ENCODE data around the gene SFXN3.

The SFXN3 gene

DNA sequence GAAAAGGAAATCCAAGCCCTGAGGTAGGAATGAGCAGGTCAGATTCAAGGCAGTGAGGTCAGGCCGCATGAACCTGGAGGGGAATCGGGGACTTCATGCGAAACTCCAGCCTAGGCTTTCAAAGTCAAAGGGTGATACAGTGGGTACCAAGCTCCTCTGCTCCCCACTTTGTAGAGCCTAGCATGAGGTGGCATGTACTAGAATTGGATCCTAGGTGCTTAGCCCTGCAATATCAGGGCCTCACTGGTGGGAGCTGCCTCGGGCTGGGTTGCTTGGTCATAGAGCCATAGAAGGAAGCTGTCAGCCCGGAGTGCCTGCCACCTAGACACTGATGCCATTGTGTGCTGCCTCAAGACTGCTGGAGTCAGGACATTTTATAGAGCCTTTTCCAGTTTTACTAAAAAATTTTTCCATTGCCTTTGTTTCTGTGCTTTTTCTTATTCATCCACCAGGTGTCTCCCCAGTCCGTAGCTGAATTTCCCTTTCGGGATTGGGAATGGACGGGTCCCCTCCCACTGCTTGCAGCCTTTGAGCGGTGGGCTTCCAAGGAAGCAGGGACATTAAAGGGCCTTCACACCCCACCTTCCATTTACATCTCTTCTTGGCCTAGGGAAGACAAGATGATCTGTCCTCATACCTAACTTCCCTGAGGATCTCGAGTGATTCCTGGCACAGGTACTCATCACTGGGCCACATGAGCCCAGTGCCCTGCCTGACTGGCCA lies 36.9 kb upstream of the SFXN3 start:
- no peak for TF ChIP-seq JUND (IDR thresholded peaks at IDR 0.05; ENCODE audit: low read depth)
- DNase-seq (ENCODE audit: low read depth in 1 of 2, low spot score in 1 of 2): peak in 1 of 2 experiments; percentile 73
- in situ Hi-C loops (cut with HindIII; ENCODE audit: low pct_unique_long_range_greater_than_20kb, low sequenced_read_pairs): no loop called here

DNA sequence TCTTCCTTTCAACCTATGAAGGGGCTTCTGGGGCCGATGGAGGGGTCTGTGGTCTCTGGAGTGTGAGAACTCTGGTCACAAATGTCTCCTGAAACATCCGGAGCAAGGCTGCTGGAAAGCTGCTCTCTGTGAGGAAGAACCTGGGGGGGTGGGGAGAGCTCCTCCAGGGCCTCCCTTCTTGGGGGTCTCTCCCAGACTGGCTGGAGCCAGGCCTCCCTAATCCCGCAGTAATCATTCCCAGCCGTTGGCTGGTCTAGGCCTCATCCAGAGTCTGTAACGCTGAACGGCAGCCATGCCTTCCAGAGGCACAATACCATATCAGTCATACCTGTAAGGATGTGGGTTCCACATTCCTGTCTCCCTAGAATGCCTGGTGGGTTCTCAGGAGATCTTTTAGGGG lies 35.9 kb upstream of the SFXN3 start:
- in situ Hi-C loops (cut with HindIII; ENCODE audit: low pct_unique_long_range_greater_than_20kb, low sequenced_read_pairs): no loop called here
- no peak for DNase-seq (ENCODE audit: low read depth in 1 of 2, low spot score in 1 of 2)
- no peak for TF ChIP-seq JUND (IDR thresholded peaks at IDR 0.05; ENCODE audit: low read depth)

DNA sequence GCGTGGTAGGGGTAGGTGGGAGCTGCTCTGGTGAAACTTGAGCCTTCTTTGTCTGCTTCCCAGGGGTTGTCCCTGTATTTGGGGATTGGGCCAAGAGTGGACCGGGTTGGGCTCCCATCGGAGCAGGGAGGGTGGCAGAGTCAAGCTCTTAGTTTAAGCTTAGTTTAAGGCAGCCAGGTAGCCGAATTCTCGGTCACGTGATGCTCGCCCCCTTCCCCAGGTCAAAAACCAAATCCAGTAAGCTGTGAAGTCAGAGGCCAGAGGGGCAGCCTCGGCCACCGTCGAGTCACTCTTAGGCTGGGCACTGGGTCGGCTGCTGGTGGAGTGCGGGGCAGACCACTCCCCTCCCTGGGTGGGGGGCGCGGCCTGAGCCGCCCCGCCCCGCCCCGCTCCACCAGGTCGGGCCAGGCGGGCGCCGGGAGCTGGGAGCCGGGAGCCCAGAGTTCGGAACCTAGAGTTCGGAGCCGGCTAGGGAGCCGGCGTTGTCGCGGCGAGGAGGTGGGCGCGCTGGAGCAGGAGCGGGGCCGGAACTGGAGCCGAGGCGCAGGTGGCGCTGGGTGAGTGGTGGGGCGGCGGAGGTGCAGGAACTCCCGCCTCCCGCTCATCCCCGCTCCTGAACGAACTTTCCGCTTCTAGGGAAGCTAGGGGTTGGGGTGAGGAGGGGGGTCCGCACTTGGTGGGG lies 34.2 kb upstream of the SFXN3 start:
- no peak for TF ChIP-seq JUND (IDR thresholded peaks at IDR 0.05; ENCODE audit: low read depth)
- DNase-seq (ENCODE audit: low read depth in 1 of 2, low spot score in 1 of 2): peak; percentile 61 to 66
- in situ Hi-C loops (cut with HindIII; ENCODE audit: low pct_unique_long_range_greater_than_20kb, low sequenced_read_pairs): no loop called here

GRCh38 chr10:100997360-100998182 lies 33.5 kb upstream of the SFXN3 start:
- in situ Hi-C loops (cut with HindIII; ENCODE audit: low pct_unique_long_range_greater_than_20kb, low sequenced_read_pairs): no loop called here

GRCh38 chr10:100998183-100998990 lies 32.6 kb upstream of the SFXN3 start:
- DNase-seq (ENCODE audit: low read depth in 1 of 2, low spot score in 1 of 2): peak; percentile 85 to 90
- TF ChIP-seq JUND (IDR thresholded peaks at IDR 0.05; ENCODE audit: low read depth): no peak
- in situ Hi-C loops (cut with HindIII; ENCODE audit: low pct_unique_long_range_greater_than_20kb, low sequenced_read_pairs): no loop called here

More at GRCh38 chr10:100997360-100998182, 33.5 kb upstream of the SFXN3 start:
- peak; percentile 92 to 94 for DNase-seq (ENCODE audit: low read depth in 1 of 2, low spot score in 1 of 2)
- TF ChIP-seq JUND (IDR thresholded peaks at IDR 0.05; ENCODE audit: low read depth): no peak

DNA sequence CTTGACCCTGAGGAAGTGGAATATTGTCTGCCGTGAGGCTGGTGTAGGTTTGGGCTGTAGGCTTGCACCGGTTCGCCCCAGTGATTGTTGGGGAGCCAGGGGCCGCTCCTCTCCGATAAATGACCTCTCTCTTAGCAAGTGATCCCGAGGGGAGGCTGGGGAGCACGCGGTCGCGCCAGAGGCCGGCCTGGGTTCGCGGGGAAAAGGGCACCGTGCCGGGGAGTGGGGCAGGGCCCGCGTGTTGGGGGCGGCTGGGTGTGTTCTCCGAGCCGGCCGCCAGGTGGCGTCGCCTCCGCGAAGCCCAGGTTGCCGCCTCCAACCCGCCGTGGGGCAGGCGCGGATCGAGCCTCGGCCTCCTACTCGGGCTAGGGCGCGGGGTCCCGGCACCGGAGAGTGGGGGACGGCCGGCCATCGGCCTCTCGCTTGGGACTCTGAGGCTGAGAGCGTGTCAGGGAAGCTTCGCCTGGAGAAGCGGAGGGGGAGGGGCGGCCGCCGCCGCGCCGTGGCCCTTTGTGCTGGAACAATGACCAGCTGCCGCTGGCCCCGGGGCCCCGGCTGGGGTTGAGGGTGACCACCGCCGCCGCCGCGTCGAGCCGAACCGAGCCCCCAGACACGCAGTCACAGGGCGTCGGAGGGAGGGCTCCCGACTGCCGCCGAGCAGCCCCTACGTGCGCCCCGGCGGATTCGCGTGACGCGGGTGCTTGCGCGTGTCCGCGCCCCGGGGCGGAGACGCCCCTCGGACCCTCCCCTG lies 31.9 kb upstream of the SFXN3 start:
- DNase-seq (ENCODE audit: low read depth in 1 of 2, low spot score in 1 of 2): peak; percentile 87 to 93
- in situ Hi-C loops (cut with HindIII; ENCODE audit: low pct_unique_long_range_greater_than_20kb, low sequenced_read_pairs): no loop called here
- TF ChIP-seq JUND (IDR thresholded peaks at IDR 0.05; ENCODE audit: low read depth): no peak

GRCh38 chr10:100999742-101000126 lies 31.3 kb upstream of the SFXN3 start, which contains the start of gene LZTS2:
TSS of gene LZTS2 (plus strand) at chr10:100999808. CDS start at chr10:101002539, 2,731 bp downstream.
- DNase-seq (ENCODE audit: low read depth in 1 of 2, low spot score in 1 of 2): peak in 1 of 2 experiments; percentile 68
- TF ChIP-seq JUND (IDR thresholded peaks at IDR 0.05; ENCODE audit: low read depth): no peak
- in situ Hi-C loops (cut with HindIII; ENCODE audit: low pct_unique_long_range_greater_than_20kb, low sequenced_read_pairs): no loop called here

DNA sequence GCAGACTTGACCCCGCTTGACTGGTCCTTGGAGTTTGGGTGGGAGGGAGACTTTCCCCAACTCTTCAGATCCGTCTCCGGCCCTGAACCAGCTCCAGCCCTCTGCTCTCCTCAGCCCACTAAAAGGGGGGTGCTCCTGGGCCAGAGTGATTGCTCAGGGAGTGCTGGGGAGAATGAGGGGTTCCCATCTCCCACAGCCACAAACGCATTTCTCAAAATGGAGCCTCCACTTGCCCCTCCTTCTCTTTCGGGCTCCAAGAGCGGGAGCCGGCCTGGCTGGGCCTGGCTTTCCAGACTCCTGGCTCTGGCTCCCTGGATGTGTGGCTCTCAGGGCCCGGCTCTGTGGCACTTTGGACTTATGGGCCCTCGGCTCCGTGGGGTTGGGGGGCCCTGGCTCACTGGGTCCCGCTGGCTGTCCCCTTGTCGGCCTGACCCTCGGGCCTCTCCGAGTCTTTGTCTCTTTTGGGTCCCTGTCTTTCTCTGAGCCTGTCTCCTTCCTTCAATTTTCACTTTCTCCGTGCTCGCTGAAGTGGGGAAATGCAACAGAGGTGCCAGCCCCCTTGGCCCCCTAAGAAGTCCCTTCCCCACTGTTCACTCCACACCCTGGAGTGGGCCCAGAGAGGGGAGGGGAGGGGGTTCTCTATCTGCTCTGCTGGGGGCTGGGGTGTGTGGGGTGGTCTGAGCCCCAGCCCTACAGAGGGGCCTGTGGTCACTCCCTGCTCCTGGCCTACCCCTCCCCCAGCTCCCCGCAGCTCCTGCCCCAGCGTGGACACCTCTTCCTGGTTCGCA lies 30.7 kb upstream of the SFXN3 start:
- no peak for TF ChIP-seq JUND (IDR thresholded peaks at IDR 0.05; ENCODE audit: low read depth)
- DNase-seq (ENCODE audit: low read depth in 1 of 2, low spot score in 1 of 2): peak; percentile 39 to 64
- in situ Hi-C loops (cut with HindIII; ENCODE audit: low pct_unique_long_range_greater_than_20kb, low sequenced_read_pairs): no loop called here

DNA sequence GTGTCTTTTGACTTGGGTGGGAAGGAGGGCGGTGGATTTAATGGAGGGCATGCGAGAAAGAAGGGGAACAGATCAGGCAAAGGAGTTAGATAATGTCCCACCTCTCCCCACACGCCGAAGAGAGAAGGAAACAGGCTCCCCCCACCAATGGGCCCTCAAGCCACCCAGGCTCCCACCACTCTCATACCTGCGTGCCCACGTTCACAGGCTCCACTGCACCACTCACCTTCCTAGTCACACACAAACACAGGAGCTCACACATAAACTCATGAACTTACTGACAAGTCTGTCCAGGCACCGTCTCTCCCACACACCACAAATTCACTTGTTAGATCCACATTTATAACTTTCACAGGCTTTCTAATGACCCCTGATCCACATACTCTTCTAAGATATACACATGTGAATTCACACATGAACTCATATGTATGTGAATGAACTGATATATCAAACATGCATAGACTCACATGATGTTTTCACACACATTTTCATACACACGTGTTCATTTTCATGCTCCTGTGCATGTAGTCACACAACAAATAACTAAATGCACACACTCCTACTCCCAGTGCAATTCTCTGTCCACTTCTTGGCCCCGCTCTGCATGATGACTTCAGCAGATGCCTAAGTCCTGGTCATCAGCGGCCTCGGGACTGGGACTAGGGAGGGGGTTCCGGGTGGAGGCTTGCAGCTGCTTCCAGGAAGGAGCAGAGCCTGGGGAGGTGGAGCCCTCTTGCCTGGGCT lies 29.9 kb upstream of the SFXN3 start:
- no peak for TF ChIP-seq JUND (IDR thresholded peaks at IDR 0.05; ENCODE audit: low read depth)
- in situ Hi-C loops (cut with HindIII; ENCODE audit: low pct_unique_long_range_greater_than_20kb, low sequenced_read_pairs): no loop called here
- DNase-seq (ENCODE audit: low read depth in 1 of 2, low spot score in 1 of 2): peak in 1 of 2 experiments; percentile 52

DNA sequence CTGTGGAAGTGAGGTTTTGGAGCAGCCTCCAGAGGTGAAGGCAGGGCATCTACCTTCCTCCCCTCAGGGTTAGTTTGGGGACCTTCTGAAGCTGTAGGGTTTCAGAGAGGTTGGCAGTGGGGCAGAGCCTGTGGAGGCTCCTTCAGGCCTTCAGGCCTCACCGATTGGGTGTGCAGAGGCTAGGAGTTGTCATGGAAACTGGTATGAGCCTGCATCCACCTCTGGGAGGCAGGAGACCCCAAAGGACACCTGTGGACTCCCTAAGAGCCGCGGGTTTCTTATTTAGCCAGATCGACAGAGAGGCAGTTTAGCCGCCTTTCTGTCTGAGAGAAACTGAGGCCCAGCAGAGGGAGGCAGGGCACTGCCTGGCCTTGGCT lies 29.4 kb upstream of the SFXN3 start:
- DNase-seq (ENCODE audit: low read depth in 1 of 2, low spot score in 1 of 2): no peak
- in situ Hi-C loops (cut with HindIII; ENCODE audit: low pct_unique_long_range_greater_than_20kb, low sequenced_read_pairs): no loop called here
- no peak for TF ChIP-seq JUND (IDR thresholded peaks at IDR 0.05; ENCODE audit: low read depth)
